ENCODE measurements around the gene NOP56.

NOP56 gene

DNA sequence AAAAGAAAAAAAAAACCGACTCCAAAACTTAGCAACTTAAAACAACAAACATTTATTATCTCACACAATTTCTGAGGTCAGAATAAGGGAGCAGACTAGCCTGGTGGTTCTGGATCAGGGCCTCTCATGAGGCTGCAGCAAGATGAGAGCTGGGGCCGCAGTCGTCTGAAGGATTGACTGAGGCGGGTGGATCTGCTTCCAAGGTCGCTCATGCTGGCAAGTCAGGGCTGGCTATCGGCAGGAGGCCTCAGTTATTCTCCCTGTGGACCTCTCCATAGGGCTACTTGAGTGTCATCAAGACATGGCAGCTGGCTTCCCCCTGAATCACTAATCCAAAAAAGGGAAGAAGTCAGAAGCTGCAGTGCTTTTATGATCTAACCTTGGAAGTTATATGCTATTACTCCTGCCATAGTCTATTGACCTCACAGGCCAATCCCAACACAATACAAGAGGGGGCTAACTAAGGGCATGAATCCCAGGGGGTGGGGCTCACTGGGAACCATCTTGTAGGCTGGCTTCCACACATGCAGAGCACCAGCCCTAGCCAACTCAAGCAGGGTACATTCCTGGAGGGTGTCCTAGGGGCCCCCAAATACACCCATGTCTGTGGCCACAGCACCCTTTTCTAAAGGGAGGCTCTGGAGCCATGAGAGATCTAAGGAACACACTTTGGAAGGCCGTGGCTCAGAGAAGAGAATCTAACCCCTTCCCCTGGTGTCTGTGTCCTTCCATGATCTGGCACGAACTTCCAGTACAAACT lies 51.5 kb downstream of the NOP56 start:
- DNase-seq (ENCODE audit: low read depth in 3 of 3): no peak

DNA sequence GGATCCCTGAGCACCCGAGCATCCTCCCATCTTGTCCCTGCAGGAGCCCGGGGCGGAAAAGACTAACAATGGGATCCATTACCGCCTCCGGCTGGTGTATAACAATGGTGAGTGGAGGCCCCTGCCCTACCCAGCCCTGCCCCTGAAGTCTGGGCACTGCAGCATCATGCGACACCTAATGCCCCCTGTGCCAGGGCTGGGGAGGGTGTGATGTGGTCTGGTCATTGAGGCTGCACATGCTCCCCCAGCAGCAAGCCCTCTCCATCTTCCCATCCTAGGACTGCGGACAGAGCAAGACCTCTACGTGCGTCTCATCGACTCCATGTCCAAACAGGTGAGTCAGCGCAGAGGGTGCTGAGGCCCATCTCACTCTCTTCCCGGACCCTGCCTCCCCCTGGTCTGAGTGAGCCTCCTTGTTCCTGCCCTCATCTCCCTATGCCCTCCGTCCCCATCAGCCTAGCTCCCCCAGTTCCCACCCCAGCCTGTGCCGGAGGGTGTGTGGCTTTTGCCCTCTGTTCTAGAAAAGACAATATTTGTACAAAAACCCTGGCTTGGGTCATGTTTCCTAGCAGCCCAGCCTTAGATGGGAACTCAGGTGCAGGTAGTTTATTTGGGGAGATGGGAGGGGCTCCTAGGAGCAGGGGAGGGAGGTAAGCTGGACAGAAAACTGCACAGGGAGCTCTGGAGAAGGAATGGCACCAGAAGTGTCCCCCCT lies 53.7 kb downstream of the NOP56 start:
- DNase-seq (ENCODE audit: low read depth in 3 of 3): no peak

- no peak for DNase-seq (ENCODE audit: low read depth in 3 of 3)
These were observed 54.4 kb downstream of the NOP56 start for GRCh38 chr20:2706688-2707352.

GRCh38 chr20:2707353-2708072 lies 55.1 kb downstream of the NOP56 start:
- no peak for DNase-seq (ENCODE audit: low read depth in 3 of 3)

All from stimulated activated CD4-positive, alpha-beta T cell treated with anti-CD3 and anti-CD28 coated beads, TNF-alpha, amount 100 ng/mL, for 4 hours (primary cell).